Fibroblast of mammary gland (primary cell): ENCODE results near the gene LAMA3.

Experiments
- DNase-seq: peaks from one replicate; pipeline ENCODE4 v3.0.0-alpha.2; 2010; ENCODE audit warnings: low read depth
- H3K4me3 ChIP-seq: 2 replicates; pipeline ENCODE4 v1.5.1; 2011; ENCODE audit warnings: low read depth, mild to moderate bottlenecking, low read length, moderate library complexity; ENCODE audit not compliant: control insufficient read depth
- CTCF ChIP-seq: conservative IDR thresholded peaks from 2 replicates; pipeline ENCODE4 v1.5.1; 2011; ENCODE audit warnings: low read depth, low read length, inconsistent platforms; ENCODE audit not compliant: control insufficient read depth, insufficient read depth

Gene LAMA3

GRCh38 chr18:23921716-23922285, 232.5 kb downstream of the LAMA3 start:
- H3K4me3 ChIP-seq: no peak overlapping the region
- no peak for TF ChIP-seq CTCF
- DNase-seq: no peak

GRCh38 chr18:23922939-23923338, 233.7 kb downstream of the LAMA3 start:
- TF ChIP-seq CTCF: no peak
- H3K4me3 ChIP-seq: no peak overlapping the region
- no peak for DNase-seq

GRCh38 chr18:23924813-23925212, 235.6 kb downstream of the LAMA3 start:
- no peak overlapping the region for H3K4me3 ChIP-seq
- DNase-seq: peak; percentile 54
- no peak for TF ChIP-seq CTCF

- DNase-seq: no peak
- TF ChIP-seq CTCF: no peak
- no peak overlapping the region for H3K4me3 ChIP-seq
Observed at GRCh38 chr18:23926571-23926970, 237.3 kb downstream of the LAMA3 start.

GRCh38 chr18:23927821-23928746, 238.8 kb downstream of the LAMA3 start:
- H3K4me3 ChIP-seq: no peak overlapping the region
- TF ChIP-seq CTCF: no peak
- DNase-seq: no peak

- no peak for TF ChIP-seq CTCF
- H3K4me3 ChIP-seq: no peak overlapping the region
- DNase-seq: no peak
Observed at GRCh38 chr18:23929362-23929930, 240.2 kb downstream of the LAMA3 start.
